CD4-positive, alpha-beta T cell treated with Interleukin-17A for 1 hour (primary cell): ENCODE results near the gene MAPRE3.

Source experiments
- DNase-seq: peaks from one replicate; pipeline ENCODE4 v3.0.0-alpha.2; 2020

MAPRE3 gene

DNA sequence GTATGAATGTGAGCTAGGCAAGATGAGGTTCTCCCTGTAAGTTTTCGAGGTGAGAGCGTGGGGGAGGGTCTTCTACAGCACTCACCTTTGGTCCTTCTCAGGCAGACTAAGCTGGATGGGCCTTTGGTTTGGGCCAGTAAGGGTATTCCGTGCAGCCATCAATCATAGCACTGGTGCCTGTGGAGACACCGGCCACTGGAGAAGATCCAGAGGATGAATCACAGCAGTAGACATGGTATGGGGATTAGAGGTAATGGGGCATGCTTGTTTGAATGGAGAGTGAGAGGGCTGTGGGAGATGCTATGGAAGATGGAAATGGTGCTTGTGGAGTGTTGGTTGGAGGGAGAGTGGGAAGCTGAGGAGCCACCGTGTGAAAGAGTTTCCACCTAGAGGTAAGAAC is 16.1 kb downstream of the MAPRE3 start:
- DNase-seq: no peak

DNA sequence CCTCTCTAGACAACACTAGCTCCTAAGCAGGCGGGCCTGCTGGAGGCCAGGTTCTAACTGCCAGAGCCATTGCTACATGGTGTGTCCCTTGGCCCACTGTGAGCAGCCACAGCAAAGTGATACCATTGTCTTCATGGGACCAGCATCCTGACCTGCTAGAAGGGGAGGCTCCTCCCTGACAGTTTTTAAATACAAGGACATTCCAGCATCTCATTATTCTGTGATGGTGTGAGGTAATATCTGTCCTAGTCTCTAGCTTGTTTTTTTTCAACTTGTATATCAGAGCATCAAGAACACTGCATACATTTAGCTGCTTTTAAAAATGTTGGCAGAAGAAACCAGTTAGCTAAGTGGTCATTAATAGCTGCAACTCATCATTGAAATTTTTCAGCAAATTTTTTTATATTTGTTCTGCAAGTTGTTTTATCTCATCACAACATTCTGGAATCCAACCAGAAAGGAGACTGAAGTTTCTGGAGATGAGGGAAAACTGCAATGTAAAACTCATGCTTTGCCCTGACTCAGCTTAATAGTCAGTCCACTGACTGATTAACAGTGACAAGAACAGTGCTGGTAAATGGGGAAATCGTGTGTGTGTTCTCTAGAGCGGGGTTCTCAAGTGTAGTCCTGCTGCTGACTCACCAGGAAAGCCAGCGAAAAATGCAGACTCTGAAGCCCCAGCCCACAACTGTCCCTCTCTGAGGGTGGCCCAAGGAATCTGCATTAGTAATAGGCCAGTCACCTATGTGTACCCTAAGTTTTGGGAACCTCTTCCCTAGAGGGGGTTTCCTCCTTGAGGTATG is 17.8 kb downstream of the MAPRE3 start:
- DNase-seq: no peak

DNA sequence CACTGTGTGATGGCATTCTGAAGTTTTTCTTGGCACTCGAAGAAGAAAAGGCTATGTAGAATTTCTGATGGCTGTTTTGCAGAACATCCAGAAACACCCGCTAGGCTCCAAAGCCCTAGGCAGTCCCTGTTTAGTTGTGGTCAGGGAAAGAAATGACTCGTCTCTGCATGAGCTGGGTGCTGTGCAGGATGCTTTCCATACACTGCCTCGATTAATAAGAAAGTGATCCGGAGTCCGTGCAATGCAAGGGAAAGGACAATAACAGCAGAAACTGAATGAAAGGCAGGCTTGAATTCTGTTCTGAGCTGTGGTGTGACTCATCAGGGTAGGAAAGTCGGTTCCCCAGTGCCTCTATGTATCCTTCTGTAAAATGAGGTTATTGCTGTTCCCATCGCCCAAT is 18.7 kb downstream of the MAPRE3 start:
- no peak for DNase-seq

DNA sequence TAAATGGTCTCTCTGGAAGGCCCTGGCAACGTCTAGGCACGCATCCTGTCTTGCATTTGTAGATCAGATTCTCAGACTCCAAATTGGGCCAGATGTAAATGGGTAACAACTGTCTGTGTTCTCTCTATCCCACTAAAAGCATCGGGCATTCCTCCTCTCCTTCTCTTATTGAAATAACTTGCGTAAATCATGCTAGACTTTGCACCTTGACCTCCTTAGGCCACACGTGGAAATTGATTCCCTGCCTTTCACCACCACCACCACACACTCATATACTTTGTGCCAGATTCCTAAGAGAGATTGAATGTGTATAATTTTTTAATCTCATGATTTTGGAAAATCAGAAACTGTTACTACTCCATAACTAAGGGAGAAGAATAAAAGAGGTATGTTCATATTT is 21.3 kb downstream of the MAPRE3 start:
- DNase-seq: no peak

DNA sequence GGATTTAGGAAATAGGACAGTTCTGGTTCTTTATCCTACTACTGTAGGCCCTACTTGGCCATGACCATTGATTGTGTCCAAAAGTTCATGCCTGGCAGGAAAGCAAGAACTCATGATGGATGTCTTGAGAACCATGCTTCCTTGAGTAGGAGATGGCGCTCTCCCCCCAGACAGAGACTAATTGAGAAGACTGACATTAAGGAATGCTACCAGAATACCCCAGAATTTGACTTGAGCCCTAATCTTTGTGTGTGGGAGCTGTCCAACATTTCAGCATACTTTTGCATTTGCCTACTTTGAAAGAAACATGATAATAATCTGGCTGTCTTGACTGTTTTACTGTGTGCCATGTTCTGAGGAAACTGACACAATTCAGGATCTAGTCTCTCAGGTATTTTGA is 23.3 kb downstream of the MAPRE3 start:
- DNase-seq: no peak

DNA sequence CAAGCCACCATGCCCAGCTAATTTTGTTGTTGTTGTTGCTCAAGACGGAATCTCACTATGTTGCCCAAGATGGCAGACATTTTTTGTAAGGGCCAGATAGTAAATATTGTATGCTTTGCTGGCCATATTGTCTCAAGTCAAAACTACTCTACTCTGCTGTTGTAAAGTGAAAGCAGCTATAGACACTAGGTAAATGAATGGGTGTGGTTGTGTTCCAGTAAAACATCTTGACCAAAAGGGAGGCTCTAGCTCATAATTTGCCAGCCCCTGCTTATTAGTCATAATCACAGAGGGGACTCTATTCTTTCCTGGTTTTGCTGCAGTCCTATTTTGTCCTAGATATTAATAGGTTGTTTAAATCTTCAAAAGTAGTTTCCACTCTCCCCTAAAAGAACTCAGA is 24.5 kb downstream of the MAPRE3 start:
- no peak for DNase-seq

DNA sequence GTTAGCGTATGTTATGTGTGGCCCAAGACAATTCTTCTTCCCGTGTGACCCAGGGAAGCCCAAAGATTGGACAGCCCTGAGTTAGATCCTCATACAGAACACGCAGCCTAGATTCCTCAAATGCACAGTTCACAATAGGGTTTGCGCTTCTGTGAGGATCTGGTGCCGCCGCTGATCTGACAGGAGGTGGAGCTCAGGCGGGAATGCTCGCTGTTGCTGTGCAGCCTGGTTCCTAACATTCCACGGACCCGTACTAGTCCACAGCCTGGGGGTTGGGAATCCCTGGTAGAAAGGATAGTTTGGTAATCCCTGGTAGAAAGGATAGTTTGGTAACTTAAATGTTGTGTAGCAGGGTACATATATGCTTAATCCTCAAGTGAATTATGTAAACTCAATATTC is 27.0 kb downstream of the MAPRE3 start:
- no peak for DNase-seq

DNA sequence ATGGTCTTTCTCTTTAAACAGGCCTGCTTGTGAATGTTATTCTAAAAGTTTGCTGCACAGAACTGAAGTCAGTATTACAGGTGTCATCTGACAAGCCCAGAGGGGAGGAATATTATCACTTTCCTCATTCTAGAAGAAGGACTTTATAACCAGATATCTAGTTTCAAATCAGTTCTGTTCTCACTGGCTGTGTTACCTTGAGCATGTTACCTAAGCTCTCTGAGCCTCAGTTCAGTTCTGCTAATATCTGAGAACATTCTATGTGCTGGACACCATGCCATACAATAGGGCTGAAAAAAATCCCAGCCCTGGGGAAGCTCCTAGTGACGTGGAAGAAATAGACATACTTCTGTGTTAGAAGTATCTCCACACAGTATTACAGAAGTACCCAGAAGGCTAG is 27.9 kb downstream of the MAPRE3 start:
- no peak for DNase-seq

DNA sequence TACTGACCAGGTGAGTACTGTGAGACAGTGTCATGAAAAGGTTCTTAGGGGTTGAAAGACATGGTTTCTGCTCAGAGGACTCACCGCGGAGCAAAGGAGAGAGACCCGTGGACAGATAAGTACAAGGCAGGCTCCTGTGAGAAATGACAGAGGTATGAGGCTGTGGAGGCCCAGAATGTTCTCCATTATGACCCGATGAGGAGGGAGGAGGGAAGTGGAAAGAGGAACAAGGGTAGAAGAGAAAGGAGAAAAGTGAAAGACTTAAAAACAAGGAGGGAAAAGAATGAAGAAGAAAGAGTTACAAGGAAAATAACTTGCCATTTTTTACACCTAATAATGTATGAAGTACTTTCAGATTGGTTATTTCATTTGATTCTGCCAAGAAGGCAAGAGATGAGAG is 29.8 kb downstream of the MAPRE3 start:
- no peak for DNase-seq

DNA sequence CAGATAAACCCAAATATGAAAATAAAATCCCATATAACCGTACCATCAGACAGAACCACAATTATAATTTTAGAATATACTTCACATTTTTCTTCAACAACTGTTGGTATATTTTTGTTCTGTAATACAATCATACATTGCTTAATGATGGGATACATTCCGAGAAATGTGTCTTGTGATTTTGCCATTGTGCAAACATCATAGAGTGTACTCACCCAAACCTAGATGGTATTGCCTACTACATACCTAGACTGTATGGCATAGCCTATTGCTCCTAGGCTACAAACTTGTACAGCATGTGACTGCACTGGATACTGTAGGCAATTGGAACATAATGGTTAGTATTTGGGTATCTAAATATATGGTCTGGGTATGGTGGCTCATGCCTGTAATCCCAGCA is 30.6 kb downstream of the MAPRE3 start:
- DNase-seq: no peak

DNA sequence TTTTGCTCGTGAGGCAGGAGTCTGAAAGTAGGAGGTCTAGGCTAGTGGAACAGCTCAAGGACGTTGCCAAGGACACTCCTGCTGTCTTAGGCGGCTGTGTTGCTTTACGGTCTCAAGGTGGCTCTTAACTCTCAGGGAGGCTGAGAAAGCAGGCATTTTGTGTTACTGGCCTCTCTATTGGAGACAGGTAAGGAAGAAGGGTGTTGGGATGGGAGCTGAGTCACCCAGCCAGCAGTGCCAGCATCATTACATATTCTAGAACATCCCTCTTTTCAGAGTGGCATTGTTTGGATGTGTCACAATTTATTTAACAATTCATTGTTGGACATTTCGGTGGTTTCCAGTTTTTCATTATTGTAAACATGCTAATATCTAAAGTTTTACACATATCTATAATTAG is 31.5 kb downstream of the MAPRE3 start:
- DNase-seq: no peak

DNA sequence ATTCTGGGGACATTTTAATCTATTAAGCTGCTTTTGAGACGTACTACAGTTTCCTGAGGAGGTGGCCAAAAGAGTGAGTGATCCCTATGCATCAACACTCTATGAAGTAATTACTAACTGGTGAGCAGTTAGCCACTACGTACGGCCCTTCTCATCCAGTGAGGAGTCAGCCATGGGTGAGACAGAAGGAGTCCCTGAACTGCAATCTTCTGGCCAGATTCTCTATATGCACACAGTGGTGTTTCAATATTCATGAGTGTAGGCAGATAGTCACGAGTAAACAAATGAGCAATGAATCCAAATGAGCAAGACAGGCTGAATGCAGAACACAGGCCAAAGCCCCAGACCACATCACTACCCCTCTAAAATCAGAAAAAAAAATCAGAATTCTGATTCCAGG is 32.6 kb downstream of the MAPRE3 start:
- DNase-seq: no peak

DNA sequence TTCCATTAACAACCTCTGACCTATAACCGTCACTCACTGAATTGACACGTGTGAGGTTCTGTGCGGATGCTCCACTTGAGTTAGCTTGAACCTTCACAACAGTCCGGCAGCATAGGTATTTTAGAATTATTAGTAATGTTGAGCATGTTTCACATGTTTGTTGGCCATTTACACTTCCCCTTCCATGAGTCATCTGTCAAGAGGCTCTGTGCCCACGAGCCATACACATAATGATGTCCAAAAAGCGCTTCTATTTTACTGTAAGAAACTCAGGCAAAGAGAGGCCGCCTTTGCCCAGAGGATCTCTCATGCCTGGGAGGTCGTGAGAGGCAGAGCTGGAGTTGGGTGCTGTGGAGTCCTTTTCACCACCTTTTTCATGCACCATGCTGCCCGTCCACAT is 33.4 kb downstream of the MAPRE3 start:
- DNase-seq: no peak

DNA sequence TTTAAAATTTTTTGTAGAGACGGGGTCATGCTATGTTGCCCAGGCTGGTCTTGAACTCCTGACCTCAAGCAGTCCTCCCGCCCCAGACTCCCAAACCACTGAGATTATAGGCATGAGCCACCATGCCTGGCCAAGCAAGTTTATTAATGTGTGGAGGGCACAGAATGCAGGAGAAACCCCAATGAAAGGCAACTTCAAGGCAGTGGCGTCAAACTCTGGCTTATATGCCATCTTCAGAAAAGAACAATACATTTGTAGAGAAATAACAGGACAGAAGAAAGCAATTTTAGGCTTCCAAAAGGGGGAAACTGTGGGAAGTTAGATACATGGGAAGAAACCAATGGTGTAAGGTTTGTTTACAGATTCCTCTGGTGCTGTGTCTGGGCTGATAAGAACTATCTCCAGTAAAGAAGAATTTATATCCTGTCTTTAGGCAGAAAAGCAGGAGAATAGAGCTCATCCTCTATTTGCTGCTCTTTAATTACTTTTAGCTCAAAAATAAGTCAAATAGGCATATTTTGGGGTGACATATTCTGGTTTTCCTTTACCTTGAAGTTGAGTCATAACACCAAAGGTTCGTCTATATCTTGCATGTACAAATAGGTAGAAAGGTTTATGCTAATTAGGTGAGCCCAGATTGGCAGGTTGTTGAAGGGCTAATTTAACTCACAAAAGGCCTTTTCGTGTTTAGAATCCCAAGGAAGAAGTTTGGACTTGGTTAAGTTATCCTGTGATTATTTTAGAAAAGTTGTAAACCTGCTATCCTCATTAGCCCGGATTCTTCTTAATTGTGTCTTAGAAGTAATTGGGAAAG is 36.4 kb downstream of the MAPRE3 start:
- no peak for DNase-seq

DNA sequence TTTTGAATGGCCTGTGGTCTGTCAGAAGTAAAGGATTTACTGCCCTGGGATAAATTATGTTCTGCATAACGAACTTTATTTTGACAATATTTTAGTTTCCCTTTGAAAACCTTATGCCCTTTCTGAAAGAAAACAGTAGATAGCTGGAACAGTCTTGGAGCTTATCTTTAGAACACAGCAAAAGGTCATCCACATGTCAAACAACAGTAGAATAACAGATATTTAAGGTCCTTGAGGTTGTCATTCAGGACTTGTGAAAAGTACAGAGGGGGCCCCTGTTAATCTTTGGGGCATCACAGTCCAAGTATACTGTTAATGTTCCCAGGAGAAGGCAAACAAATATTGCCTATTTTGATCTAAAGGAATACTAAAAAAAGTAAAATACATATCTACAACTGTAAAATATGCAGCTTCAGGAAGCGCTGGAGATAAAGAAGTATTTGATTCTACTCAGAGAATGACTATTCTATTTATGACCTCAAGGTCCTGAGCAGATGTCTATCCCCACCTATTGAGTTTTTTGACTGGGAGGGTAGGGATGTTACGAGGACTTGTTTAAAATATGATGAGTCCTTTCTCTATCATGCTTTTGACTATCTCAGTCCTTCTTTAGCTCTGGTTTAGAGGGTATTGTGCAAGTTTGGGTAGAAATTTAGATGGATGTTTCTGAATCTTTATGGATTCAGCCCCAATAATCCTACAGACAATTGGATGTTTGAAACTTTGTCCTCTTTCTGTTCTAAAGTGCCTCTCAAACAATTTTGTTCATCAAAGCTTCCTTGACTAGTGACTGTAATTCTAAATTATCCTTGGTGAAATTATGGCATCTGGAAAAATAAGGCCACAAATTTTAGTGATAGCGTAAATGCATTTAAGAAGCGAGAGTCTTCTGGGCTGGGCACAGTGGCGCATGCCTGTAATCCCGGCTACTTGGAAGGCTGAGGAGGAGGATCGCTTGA is 37.3 kb downstream of the MAPRE3 start:
- DNase-seq: no peak

DNA sequence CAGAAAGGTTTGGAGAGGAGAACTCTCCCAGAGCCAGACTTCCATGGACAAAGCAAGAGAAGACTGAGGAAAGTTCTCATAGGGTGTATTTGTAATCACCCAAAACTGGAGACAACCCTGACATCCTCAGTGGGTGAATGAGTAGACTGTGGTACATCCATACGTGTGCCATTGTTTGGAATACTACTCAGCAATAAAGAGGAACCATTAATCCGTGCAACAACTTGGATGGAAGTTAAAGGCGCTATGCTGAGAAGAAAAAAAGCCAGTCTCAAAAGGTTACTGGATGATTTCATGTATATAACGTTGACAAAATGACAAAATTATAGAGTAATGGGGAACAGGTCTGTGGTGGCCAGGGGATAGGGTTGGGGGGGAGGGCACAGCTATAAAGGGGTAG is 38.2 kb downstream of the MAPRE3 start:
- no peak for DNase-seq

DNA sequence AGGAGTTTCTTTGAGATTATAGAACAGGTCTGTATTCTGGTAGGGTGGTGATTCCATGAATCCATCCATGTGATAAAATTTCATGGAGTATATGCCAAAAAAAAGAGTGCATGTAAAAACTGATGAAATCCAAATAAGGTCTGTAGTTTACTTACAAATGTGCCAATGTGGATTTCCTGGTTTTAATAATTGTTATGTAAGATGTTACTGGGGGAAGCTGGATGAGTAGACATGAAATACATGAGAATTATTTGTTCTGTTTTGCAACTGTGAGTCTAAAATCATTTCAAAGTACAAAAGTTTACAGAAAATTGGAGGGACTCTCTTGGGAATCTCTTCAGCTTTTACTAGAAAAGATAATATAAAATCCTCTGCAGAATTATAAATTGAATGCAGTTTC is 38.6 kb downstream of the MAPRE3 start:
- DNase-seq: no peak

DNA sequence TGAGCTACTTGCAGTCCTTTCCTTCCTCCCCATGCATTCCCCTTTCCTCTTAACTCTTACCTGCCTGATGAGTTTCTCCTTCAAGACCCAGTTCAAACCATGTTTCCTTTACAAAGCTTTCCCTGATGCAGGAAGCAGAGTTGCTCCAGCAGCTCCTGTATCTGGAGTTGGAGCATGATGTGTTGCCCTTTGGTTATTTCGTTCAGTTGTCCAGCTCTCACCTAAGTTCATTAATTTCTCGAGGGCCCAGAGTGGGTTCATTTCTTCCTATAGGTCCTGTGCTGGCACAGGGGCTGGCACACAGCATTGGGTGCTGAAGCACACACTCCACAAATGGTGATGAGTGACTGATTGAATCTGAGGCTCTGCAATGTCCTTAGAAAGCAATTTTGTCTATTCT is 39.3 kb downstream of the MAPRE3 start:
- DNase-seq: no peak

DNA sequence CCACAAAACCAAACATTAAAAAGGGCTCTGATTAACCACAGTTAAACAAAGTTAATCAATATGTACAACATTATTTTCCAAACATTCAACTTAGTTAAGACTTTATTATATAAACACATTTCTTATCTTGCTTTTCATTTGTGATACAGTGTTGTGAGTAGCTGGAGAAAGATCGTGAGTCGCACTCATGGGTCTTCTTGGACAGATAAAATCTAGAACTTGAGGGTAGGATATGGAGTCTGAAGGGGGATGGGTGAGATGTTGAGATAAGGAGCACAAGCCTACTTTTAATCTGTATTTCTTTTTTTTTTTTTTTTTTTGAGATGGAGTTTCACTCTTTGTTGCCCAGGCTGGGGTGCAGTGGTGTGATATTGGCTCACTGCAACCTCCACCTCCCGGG is 39.7 kb downstream of the MAPRE3 start:
- DNase-seq: no peak

DNA sequence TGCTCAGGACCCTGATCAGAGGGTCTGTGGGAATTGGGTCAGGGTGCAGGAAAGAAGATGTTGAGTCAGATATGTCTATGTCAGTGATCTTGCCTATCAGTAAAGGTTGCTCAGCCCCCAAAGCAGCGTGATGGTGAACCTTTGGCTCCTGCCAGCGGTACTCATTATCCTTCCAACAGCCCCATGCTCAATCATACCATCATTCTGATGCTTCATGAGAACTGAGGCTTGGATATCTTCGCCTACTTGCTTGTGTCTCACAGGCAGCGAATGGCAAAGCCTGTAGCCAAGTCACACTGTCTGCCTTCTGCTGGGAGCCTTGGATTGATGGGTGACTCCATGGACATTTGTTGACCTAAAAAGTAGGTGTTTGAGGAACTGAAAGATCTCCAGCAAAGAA is 43.3 kb downstream of the MAPRE3 start:
- DNase-seq: no peak

DNA sequence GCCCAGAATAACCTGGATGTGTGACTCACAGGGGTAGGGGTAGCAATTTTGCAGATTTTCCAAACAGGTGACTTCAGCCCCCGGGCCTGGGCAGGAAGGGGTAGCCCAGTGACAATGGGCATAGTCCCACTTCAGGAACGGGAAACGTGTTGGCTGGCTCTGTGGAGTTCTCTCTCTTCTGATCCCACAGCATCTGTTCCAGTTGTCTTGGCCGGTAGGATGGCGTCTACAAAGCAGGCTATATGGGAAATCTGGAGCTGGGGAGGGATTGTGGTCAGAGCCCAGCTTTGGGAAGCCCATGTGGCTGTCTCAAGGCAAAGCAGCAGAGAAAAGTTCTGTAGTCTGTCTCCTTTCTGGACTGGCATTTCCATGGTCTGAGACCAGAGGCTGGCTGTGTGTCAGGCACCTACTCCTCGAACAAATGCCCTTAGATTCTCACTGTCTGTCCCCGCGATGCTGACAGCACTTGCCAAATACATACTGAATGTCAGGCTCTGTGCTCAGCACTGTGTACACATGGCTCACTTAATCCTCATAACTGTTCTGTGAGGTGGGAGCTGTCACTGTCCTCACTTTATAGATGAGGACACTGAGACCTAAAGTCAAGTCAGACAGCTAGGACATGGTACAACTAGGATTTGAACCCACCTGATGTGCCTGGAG is 44.5 kb downstream of the MAPRE3 start:
- DNase-seq: no peak

DNA sequence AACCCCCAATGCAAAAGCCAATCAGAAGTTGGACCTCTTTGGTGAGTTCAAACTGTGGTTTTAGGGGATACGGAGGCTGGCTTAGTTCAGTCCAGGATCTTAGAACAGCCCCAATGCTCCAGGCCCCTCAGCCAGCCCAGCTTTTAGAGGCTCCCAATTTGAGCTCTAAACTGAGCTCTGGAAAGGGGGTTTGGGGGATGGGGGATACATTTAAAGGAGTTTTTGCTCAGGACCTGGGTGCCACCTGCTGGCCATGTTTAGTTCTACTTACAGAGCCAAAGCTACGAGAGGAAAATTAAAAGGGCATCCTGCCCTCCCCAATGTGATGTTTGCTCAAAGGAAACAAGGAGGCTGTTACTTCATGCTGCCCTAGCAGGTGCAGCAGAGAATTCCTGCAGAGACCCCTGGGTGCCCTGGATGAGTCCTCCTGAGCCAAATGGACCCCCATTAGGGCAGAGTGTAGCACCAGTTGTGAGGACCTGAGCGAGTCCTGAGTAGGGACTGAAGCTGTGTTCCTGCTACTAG is 46.4 kb downstream of the MAPRE3 start:
- peak; percentile 38 for DNase-seq

DNA sequence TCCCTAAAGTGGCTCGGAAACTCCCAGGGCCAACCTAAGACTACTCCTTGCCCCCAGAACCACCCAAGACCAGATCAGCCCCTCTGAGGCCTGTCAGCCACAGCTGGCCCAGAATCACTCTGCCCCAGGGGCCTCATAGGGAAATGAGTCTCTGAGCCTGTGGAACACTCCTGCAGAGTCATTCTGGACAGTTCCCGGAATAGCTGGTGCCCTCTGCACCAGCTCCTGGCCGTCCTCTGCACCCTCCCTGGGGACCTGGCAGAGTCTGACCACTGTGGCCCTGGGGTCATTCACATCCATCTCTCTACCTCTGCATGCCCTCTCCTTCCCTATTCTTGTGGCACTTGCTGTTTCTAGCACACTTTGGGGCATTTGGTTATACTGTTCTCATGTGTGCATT is 47.7 kb downstream of the MAPRE3 start:
- no peak for DNase-seq
